ENCODE measurements around the gene NTN3.

Gene NTN3

DNA sequence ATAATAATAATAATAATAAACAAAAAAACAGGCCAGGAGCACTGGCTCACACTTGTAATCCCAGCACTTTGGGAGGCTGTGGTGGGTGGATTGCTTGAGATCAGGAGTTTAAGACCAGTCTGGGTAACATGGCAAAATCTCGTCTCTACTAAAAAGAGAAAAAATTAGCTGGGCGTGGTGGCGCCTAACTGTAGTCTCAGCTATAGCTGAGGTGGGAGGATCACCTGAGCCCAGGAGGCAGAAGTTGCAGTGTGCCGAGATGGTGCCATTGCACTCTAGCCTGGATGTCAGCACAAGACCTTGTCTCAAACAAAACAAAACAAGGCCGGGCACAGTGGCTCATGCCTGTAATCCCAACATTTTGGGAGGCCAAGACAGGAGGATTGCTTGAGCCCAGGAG lies 23.9 kb downstream of the NTN3 start:
- in situ Hi-C loops (cut with MboI; ENCODE audit: low sequenced_read_pairs): no loop called here

DNA sequence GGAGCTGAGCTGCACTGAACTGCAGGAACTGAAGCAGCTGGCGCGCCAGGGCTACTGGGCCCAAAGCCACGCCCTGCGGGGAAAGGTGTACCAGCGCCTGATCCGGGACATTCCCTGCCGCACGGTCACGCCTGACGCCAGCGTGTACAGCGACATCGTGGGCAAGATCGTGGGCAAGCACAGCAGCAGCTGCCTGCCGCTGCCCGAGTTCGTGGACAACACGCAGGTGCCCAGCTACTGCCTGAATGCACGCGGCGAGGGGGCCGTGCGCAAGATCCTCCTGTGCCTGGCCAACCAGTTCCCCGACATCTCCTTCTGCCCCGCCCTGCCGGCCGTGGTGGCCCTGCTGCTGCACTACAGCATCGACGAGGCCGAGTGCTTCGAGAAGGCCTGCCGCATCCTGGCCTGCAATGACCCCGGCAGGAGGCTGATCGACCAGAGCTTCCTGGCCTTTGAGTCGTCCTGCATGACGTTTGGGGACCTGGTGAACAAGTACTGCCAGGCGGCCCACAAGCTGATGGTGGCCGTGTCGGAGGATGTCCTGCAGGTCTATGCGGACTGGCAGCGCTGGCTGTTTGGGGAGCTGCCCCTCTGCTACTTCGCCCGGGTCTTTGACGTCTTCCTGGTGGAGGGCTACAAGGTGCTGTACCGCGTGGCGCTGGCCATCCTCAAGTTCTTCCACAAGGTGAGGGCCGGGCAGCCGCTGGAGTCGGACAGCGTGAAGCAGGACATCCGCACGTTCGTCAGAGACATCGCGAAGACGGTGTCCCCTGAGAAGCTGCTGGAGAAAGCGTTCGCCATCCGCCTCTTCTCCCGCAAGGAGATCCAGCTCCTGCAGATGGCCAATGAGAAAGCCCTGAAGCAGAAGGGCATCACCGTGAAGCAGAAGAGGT lies 25.4 kb downstream of the NTN3 start:
- in situ Hi-C loops (cut with MboI; ENCODE audit: low sequenced_read_pairs): no loop called here

DNA sequence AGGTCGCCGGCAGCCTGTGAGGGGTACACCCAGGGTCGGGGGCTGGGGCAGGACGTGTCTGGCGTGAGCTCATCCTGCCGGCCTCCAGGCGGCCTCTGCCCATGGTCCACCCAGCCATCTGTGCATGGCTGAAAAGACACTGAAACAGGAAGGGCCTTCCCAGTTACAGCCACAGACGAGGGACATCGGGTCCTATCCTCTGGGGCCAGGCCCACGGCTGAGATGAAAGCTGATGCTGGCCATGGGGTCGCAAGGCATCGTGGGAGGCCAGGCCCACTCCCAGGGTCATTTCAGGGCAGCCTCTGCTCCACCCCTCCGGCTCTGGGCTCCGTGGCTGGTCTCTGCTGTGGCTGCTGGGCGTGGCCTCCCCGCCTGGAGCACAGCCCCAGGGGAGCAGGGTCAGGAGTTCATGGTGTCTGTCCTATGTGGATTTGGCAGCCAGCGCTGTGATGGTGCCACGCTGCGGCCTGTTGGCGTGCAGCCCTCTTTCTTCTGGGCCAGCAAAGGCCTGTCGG lies 26.1 kb downstream of the NTN3 start:
- in situ Hi-C loops (cut with MboI; ENCODE audit: low sequenced_read_pairs): no loop called here

DNA sequence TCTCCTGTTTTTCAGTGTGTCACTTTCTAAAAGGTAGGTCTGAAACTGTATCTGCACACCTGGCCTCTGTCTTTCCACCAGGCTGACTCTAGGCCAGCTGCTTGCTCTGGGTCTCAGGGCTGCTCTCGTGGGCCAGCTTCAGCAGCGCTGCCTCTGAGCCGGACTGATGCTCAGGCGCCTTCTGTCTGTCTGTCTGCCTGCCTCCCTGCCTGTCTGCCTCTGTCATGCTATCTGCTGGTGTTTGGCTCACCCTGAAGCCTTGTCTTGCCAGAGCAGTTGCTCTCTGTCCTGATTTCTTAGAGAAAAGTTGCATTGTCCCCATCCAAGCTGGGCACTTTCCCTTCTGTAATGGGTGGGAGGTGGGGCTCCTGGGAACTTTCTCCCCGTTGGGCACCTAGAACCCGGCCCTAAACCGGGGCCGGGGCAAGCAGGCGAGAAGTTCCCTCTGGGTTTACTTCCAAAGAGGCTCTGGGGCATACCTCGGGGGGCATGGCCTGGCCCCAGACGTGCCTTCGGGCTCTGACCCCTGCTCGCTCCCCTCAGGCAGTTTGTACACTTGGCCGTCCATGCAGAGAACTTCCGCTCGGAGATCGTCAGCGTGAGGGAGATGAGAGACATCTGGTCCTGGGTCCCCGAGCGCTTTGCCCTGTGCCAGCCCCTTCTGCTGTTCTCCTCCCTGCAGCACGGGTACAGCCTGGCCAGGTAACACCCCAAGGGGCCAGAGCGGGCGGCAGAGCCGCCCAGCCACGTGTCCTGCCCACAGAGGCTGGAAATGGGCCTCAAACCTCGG lies 26.8 kb downstream of the NTN3 start:
- in situ Hi-C loops (cut with MboI; ENCODE audit: low sequenced_read_pairs): no loop called here

DNA sequence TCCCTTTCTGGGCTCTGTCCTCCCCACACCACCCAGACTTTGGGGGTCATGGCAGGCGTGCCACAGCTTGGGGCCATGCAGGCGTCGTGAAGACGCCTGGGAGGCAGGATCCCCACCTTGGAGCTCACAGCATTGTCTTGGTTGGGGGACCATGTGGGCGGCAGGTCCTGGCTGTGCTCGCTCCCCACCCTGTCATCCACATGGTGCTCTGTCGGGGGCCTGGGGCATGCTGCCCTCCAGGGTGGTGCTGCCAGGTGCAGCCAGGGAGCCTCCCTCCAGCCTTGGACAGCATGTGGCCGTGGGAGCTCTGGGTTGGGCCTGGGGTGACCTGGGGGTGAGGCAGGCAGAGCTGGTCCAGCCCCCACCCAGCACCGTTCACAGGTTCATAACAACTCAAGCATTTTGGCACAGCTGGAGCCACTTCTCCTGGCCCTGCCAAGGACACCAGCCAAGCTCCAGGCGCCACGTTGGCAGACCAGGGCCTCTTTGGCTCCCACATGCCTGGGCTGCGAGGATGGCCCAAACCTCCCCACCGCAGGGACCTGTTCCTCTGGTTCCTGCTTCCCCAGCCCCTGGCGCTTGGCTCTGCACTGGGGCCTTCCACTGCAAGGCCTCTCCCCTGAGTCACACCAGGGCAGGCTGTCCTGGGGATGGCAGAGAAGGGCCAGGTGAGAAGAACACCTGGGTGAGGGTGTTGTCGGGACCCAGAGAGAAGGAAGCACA lies 27.6 kb downstream of the NTN3 start:
- in situ Hi-C loops (cut with MboI; ENCODE audit: low sequenced_read_pairs): no loop called here

DNA sequence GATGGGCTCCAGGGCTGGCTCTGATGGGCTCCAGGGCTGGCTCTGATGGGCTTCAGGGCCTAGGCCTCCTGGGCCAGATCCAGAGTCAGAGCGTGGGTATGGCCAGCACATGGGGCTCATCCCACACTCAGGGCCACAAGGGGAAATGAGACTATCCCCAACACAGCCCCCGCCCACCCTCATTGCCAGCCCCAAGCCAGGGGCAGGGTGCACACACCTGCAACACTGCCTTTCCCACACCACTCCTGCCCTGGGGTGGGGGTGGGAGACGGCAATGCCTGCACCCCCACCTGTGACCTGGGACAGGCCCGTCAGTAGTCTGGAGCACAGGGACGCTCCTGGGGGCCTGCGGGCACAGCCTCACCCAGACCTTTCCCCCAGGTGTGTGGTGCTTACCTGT lies 28.4 kb downstream of the NTN3 start:
- in situ Hi-C loops (cut with MboI; ENCODE audit: low sequenced_read_pairs): no loop called here

DNA sequence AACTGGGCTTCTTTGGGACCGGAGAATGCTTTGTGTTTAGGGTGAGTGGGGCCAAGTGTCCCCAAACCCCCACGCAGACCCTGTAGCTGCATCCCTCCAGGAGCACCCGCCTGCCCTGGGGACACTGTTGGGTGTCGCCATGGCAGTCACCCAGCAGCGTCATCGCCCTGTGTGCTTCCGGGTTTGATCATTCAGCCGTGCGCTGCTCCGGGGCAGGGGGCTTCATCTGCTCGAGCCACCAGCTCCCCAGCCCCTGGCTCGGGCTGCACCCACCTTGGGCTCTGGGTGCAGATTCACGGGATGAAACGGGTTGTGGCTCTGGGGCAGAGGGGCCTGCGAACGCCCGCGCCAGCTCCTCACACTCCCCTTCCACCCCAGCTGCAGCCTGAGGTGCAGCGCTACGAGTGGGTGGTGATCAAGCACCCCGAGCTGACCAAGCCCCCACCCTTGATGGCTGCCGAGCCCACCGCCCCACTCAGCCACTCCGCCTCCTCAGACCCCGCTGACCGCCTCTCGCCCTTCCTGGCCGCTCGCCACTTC lies 28.9 kb downstream of the NTN3 start:
- in situ Hi-C loops (cut with MboI; ENCODE audit: low sequenced_read_pairs): no loop called here

DNA sequence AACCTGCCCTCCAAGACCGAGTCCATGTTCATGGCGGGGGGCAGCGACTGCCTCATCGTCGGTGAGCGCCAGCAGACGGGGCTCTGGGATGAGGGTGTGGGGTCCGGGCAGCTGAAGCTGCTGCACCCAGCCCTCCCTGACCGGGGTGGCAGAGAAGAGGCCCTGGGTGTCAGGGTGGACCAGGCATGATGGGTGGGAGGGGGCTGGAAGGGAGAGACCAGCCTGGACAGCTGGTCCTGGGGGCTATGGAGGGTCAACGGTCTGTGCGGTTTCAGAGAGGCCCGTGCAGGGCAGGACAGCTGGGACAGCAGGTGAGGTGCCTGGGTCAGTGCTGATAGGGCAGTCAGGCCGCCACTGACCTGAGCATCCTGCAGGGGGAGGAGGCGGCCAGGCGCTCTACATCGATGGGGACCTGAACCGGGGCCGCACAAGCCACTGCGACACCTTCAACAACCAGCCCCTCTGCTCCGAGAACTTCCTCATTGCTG lies 29.4 kb downstream of the NTN3 start:
- in situ Hi-C loops (cut with MboI; ENCODE audit: low sequenced_read_pairs): no loop called here

DNA sequence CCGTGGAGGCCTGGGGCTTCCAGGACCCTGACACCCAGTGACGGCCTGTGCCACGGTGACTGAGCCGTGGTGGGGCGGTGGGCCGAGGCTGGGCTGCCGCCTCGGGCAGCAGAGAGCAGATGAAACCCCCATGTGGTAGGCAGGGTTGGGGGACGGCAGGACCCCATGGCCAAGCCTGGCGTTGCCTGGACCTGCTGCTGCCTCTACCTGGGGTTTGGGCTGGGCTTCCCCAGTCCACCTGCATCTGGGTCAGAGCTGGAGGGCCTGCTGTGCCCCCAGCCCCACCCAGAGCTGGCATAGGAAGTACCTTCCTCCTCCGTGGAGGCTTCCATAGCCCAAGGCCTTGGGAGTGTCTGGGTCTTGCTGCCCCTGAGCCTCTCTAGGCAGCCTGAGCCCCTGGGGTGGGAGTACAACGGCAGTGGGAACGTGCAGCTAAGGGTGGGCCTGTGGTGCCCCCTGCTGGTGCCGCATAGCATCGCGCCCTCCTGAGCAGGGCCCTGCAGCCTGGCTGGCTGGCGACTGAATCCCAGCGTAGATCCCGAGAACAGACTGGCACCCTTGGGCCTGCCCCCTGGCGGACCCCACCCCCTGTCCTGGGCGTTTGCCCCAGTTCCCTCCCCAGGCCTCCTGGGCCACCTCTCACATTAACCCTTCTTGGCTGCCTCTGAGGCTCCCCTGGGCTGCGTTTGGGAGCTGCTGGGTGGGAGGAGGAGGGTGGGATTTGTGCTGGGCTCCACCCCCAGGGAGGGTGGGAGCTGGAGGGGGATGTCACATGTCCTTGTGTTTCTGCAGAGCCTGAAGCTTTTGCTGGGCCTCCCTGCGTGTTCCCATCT lies 30.0 kb downstream of the NTN3 start:
- in situ Hi-C loops (cut with MboI; ENCODE audit: low sequenced_read_pairs): no loop called here

DNA sequence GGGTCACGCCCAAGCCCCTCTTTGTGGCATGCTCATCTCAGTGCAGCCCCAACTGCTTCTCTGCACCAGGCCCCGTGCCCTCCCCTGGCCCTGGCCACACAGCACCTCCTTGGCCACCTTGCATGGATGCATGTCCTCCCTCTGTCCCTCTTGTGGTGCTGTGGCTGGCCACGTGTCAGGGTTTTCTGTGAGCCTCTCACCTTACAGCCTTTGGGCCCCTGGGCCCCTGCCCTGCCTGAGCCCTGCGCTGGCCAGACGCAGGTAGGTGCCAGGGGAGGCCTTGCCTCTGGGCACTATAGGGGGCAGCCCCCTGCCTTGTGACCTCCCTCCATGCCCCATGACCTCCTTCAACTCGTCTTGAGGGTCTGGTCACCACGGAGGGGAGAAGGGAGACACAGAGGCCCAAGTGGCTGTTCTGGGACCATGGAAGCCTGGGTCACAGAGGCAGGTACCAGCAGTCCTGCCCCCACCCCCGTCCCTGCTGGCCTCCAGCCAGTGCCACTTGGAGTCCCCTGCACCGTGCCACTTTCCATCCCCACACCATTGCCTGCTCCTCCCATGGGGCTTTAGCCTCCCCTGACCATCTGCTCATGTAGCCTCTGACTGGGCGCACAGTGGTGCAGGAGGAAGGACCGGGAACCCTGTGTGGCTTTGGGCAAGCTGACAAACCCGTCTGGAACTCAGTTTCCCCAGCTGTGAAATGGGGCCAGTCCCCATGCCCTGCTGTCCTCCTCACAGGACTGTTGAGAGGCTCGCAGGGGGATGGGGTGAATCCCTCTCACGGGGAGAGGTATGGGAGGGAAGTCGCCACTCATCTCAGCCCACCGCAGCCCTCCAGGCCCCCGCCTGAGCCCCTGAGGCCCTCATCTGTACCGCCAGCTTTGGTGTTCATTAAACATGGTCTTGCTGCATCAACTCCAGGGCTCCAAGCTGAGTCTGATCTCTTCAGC lies 31.1 kb downstream of the NTN3 start:
- in situ Hi-C loops (cut with MboI; ENCODE audit: low sequenced_read_pairs): no loop called here

DNA sequence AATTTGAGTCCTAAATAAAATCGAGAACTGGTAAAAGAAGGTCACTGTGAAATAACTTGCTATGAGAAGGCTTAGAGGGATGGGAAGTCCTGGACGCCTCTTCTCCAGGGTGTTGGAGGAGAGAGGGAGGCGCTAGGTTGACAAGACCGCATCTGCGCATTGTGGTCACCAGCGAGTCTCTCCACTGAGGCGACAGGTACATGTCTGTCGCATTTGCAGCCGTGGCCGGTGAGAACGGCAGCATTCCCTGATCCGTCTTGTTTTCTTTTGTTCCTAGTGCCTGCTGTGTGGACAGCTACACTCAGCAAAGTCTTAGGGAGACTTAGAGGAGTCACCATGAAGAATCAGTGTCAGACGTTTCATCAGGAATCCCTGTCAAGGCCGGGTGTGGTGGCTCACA lies 34.6 kb downstream of the NTN3 start:
- in situ Hi-C loops (cut with MboI; ENCODE audit: low sequenced_read_pairs): no loop called here

DNA sequence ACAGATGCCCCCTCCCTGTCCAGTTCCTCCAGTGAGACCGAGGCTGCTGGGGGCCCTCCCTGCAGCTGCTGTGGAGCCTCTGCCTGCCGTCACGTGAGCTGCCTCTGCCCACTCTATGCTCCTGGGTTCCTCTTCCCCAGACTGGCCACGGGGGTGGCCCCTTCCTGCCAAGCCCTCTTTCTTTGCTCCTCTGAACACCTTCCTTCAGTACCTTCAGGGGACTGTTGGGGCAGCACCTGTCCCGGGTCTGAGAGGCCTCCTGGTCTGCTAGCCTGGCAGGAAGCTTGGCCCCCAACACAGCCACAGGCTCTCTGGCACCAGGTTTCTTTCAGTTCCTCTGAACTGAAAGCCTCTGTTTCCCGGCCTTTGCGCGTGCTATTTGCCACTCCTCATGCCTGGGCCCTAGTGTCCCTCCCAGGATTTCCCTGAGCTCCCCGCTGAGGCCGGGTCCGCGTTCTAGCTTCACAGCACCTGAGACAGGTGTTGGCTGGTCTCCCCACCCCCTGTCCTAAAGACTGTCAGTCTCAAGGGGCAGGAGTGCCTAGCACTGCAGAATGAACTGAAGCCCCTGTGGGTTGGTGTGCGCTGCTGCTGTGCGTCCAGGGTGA lies 36.1 kb downstream of the NTN3 start:
- in situ Hi-C loops (cut with MboI; ENCODE audit: low sequenced_read_pairs): no loop called here

DNA sequence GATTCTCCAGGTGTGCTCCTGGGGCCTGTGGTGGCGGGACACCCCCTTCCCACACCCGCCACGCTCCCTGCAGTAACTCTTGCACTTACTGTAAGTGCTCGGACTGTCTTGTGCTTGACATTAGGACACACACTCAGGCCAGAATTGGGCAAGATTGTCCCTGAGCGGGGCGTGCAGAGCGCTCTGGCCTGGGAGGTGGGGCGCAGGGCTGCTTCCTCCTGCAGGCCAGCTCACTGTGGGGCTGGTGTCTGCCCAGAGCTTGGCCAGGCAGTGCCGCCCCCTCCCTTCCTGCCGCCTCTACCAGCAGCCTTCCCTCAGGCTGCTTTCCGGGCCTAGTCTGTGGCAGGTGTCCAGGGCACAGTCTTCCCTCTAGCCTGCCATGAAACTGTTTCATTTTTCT lies 36.6 kb downstream of the NTN3 start:
- in situ Hi-C loops (cut with MboI; ENCODE audit: low sequenced_read_pairs): no loop called here

DNA sequence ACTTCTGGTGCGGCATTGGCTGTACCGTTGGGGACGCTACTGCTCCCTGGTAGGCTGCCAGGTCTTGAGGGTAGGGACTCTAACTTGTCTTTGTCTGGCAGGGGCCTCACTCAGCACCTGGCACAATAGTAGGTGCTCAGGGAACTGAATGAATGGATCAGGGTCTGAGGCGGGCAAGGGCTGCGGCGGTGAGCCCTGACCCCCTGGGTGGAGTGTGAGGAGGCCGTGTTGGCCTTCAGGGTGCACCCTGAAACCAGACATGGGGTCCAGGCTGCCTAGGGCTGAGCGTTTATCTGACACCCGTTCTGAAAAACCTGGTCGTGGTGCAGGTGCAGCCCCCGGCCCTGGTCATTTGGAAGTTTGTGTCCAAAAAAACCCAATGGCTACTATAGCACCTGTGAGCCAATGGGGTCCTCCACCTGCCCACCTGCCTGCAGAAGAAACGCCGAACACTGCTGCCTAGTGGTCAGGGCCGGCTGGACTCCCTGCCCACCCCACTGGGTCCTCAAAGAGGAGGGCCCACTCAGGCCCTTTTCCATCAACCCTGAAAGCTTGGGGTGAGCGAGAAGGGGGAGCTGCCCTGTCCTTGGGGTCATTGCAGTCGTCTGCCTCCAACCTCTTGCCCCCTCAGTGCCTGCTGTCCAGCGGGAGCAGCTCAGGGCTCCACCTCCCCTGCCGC lies 37.8 kb downstream of the NTN3 start:
- in situ Hi-C loops (cut with MboI; ENCODE audit: low sequenced_read_pairs): no loop called here

DNA sequence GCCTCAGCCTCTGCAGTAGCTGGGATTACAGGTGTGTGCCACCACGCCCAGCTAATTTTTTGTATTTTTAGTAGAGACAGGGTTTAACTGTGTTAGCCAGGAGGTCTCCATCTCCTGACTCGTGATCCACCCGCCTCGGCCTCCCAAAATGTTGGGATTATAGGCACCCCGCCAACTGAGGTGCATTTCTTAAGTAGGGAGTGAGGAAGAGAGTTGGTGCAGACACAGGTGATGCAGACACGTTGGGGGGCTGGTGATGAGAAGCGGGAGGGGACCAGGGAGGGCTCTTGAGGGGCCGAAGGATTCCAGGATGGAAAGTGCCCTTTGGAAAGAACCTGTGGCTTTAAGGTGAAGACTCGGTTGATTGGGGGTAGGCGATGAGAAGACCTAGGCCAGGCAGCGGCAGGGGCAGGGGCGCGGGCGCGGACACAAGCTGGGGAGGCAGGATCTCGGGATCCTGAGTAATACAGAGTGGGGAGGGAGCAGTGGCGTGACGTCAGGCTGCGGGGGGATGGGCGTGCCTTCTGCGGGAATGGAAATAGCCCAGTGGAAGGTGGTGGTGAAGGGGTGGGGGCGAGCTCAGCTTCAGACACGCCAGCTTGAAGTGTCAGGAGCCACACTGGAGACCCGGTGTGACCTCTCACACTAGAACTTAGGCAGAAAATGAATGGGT lies 40.2 kb downstream of the NTN3 start:
- in situ Hi-C loops (cut with MboI; ENCODE audit: low sequenced_read_pairs): no loop called here

DNA sequence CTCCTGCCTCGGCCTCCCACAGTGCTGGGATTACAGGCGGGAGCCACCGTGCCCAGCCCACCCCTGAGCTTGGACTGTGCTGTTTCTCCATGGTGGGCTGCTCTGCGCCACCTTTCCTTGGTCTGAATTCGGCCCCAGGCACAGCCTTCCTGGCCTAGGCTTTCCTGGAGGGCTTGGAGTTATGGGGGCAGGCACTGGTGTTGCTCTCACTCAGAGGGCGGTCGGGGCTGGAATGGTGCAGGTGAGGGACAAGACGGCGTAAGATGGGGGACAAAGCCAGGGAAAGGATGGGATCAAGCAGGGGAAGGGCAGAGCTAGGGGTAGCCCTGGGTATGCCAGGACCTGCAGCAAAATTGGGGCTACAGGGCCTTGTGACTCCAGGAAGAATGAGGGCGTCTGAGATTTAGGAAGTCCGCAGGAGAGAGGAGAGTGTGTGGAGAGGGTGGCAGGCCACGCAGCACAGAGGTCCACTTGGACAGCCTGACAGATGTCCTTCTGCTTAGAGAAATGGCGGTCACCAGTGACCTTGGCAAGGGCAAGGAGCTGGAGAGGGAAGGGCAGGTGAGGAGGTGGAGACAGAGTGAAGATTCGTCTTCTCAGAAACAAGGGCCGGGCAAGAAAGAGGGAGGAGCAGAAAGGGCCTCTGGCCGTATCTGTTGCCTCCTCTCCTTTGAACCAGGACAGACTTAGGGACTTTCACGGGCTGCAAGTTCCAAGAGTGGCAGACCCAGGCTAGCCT lies 41.1 kb downstream of the NTN3 start:
- in situ Hi-C loops (cut with MboI; ENCODE audit: low sequenced_read_pairs): no loop called here
